ENCODE measurements around the gene LSM10. TPM values are rescaled to one million over a fixed set of nuclear protein-coding genes. Genes with fewer than 3 reads are reported as not detected.
A peak's percentile ranks its signal among the peaks of the same experiment; 100 is the strongest.

The LSM10 gene
- total RNA-seq, 1 donor from 2014 or later, result 3.3 TPM

GRCh38 chr1:36354486-36354885 lies 43.2 kb downstream of the LSM10 start:
- no peak for FAIRE-seq
- no peak for DNase-seq (ENCODE audit: low spot score in 2 of 2)

GRCh38 chr1:36352910-36353878 lies 44.5 kb downstream of the LSM10 start:
- no peak for FAIRE-seq
- DNase-seq (ENCODE audit: low spot score in 2 of 2), result no peak

GRCh38 chr1:36352125-36352909 lies 45.4 kb downstream of the LSM10 start:
- FAIRE-seq (no peak), DNase-seq (ENCODE audit: low spot score in 2 of 2) (no peak)

- DNase-seq (ENCODE audit: low spot score in 2 of 2) (no peak), FAIRE-seq (no peak)
These were observed 46.3 kb downstream of the LSM10 start for GRCh38 chr1:36351227-36351977.

- no peak for FAIRE-seq
- peak in 1 of 2 donors; percentile 49 for DNase-seq (ENCODE audit: low spot score in 2 of 2)
These were observed 47.0 kb downstream of the LSM10 start for GRCh38 chr1:36350659-36351226.

GRCh38 chr1:36349839-36350238 lies 47.9 kb downstream of the LSM10 start:
- DNase-seq (ENCODE audit: low spot score in 2 of 2) (no peak), FAIRE-seq (no peak)

- no peak for FAIRE-seq
These were observed 48.5 kb downstream of the LSM10 start for GRCh38 chr1:36349241-36349671.

GRCh38 chr1:36346741-36347370 lies 50.9 kb downstream of the LSM10 start:
- FAIRE-seq (no peak), DNase-seq (ENCODE audit: low spot score in 2 of 2) (no peak)

More at GRCh38 chr1:36349241-36349671, 48.5 kb downstream of the LSM10 start:
- DNase-seq (ENCODE audit: low spot score in 2 of 2), result no peak

- FAIRE-seq, result no peak
- DNase-seq (ENCODE audit: low spot score in 2 of 2), result no peak
These were observed 52.4 kb downstream of the LSM10 start for GRCh38 chr1:36345353-36345752.

GRCh38 chr1:36344395-36344680 lies 53.4 kb downstream of the LSM10 start:
- DNase-seq (ENCODE audit: low spot score in 2 of 2) (no peak), FAIRE-seq (no peak)

- no peak for DNase-seq (ENCODE audit: low spot score in 2 of 2)
- FAIRE-seq, result no peak
These were observed 53.9 kb downstream of the LSM10 start for GRCh38 chr1:36343651-36344394.

Small RNA genes within 50 kb of the gene (small RNA-seq; reads per million reads assigned to genes)
- gene RNU4-27P, result not detected
- 0.79 reads per million, percentile 58 among the genes with 10 or more reads in this experiment for gene SNORA63C

Other genes starting within 250 kb of the LSM10 start
- 43.6 TPM for gene TRAPPC3, start 248.4 kb downstream of the LSM10 start, total RNA-seq
- 70.1 TPM for gene MAP7D1, start 241.7 kb downstream of the LSM10 start, total RNA-seq
- gene THRAP3, start 173.5 kb downstream of the LSM10 start, total RNA-seq, result 80.3 TPM
- 0.82 TPM for gene SH3D21, start 91.5 kb downstream of the LSM10 start, total RNA-seq
- 3.7 TPM for gene EVA1B, start 74.3 kb downstream of the LSM10 start, total RNA-seq
- 10.6 TPM for gene STK40, start 12.0 kb downstream of the LSM10 start, total RNA-seq
- 20.8 TPM for gene OSCP1, start 52.5 kb upstream of the LSM10 start, total RNA-seq
- gene MRPS15, start 66.5 kb upstream of the LSM10 start, total RNA-seq, result 15.9 TPM
- gene CSF3R, start 85.0 kb upstream of the LSM10 start, total RNA-seq, result 1.2 TPM

All from frontal cortex (tissue), 4 donors.